IMR-90 (cell line): ENCODE data around the gene LAMA5. TPM values are rescaled to one million over a fixed set of nuclear protein-coding genes. Genes with fewer than 3 reads are reported as not detected.

Experiments
- ATAC-seq: fragments of 200-7000 bp; cut with Tn5 transposase; 2 replicates; pipeline ENCODE4 v1.9.1; 2020; ENCODE audit warnings: low read depth, mild to moderate bottlenecking, moderate library complexity
- BruUV-seq: library from RNA; stranded (reverse); fragments of 400-500 nt; replicated peaks from 2 replicates; lab custom pipeline; 2021; lab: Mats Ljungman, UMichigan
- CTCF ChIA-PET: fragments of 300-600 bp; formaldehyde crosslinking; extraction: SDS; loops from one replicate; lab custom pipeline; 2021; ENCODE audit warnings: antibody characterized with exemption; lab: Yijun Ruan, JAX
- POLR2A ChIA-PET: fragments of 300-600 bp; sonication (Branson Sonifier 250); formaldehyde crosslinking; loops from one replicate; lab custom pipeline; 2022; ENCODE audit warnings: antibody characterized with exemption; ENCODE audit not compliant: unreplicated experiment; lab: Charles Lee
- DNase-seq: peaks from one replicate; pipeline ENCODE4 v3.0.0; 2013
- H2AFZ ChIP-seq: replicated peaks from 2 replicates; pipeline ENCODE3; 2013; ENCODE audit warnings: low read length, mild to moderate bottlenecking; ENCODE audit not compliant: poor library complexity
- H2AK5ac ChIP-seq: 2 replicates; pipeline ENCODE4 v1.6.1; 2013; ENCODE audit warnings: low read depth, low read length, inconsistent platforms
- H2AK9ac ChIP-seq: replicated peaks from 2 replicates; pipeline ENCODE3; 2013; ENCODE audit warnings: mild to moderate bottlenecking, low read depth, low read length, moderate library complexity; ENCODE audit not compliant: poor library complexity
- H2BK120ac ChIP-seq: 2 replicates; pipeline ENCODE4 v1.6.1; 2013; ENCODE audit warnings: low read depth, low read length, inconsistent platforms
- H2BK15ac ChIP-seq: 3 replicates; pipeline ENCODE4 v1.6.1; 2013; ENCODE audit warnings: low read depth, low read length, inconsistent platforms
- H2BK20ac ChIP-seq: 2 replicates; pipeline ENCODE4 v1.6.1; 2013; ENCODE audit warnings: low read depth, mild to moderate bottlenecking, inconsistent platforms, low read length, moderate library complexity
- H2BK5ac ChIP-seq: 2 replicates; pipeline ENCODE4 v1.6.1; 2013; ENCODE audit warnings: mild to moderate bottlenecking, low read depth, low read length, inconsistent platforms; ENCODE audit not compliant: poor library complexity, severe bottlenecking
- H3K14ac ChIP-seq: replicated peaks from 2 replicates; pipeline ENCODE4 v1.6.1; 2013; ENCODE audit warnings: low read depth, low read length, inconsistent platforms
- H3K18ac ChIP-seq: 2 replicates; pipeline ENCODE4 v1.6.1; 2013; ENCODE audit warnings: low read depth, low read length, control low read depth
- H3K23ac ChIP-seq: 2 replicates; pipeline ENCODE4 v1.6.1; 2013; ENCODE audit warnings: low read depth, low read length, inconsistent platforms
- H3K27ac ChIP-seq: 2 replicates; pipeline ENCODE4 v1.5.1; 2013; ENCODE audit warnings: mild to moderate bottlenecking, control low read depth, low read length; ENCODE audit not compliant: insufficient read depth
- H3K27me3 ChIP-seq: 2 replicates; pipeline ENCODE4 v1.6.1; 2013; ENCODE audit warnings: low read length; ENCODE audit not compliant: control insufficient read depth, insufficient read depth
- H3K36me3 ChIP-seq: 2 replicates; pipeline ENCODE4 v1.6.1; 2013; ENCODE audit warnings: low read length, mixed read lengths; ENCODE audit not compliant: control insufficient read depth, insufficient read depth
- H3K4ac ChIP-seq: 2 replicates; pipeline ENCODE4 v1.6.1; 2013; ENCODE audit warnings: low read depth, low read length, inconsistent platforms
- H3K4me1 ChIP-seq: 2 replicates; pipeline ENCODE4 v1.6.1; 2013; ENCODE audit warnings: low read length, mixed read lengths; ENCODE audit not compliant: control insufficient read depth, insufficient read depth
- H3K4me2 ChIP-seq: 2 replicates; pipeline ENCODE4 v1.6.1; 2013; ENCODE audit warnings: low read depth, mild to moderate bottlenecking, control low read depth, low read length, moderate library complexity
- H3K4me3 ChIP-seq: 2 replicates; pipeline ENCODE4 v1.5.1; 2013; ENCODE audit warnings: low read depth, mild to moderate bottlenecking, control low read depth, low read length, moderate library complexity; ENCODE audit not compliant: insufficient read depth
- H3K56ac ChIP-seq: 2 replicates; pipeline ENCODE4 v1.6.1; 2013; ENCODE audit warnings: low read length, inconsistent platforms; ENCODE audit not compliant: insufficient read depth; ENCODE audit errors: extremely low read depth
- H3K79me1 ChIP-seq, 2 experiments: 2 replicates each; pipeline ENCODE4 v1.6.1; 2013; ENCODE audit warnings: low read length in 2 of 2, inconsistent platforms in 1 of 2, low read depth in 1 of 2
- H3K9ac ChIP-seq: 2 replicates; pipeline ENCODE4 v1.6.1; 2013; ENCODE audit warnings: low read depth, low read length, control low read depth
- H3K9me1 ChIP-seq: 2 replicates; pipeline ENCODE4 v1.6.1; 2013; ENCODE audit warnings: low read length, inconsistent platforms; ENCODE audit not compliant: insufficient read depth
- H3K9me3 ChIP-seq: 2 replicates; pipeline ENCODE4 v1.6.1; 2013; ENCODE audit warnings: low read length; ENCODE audit not compliant: control insufficient read depth, insufficient read depth
- H4K20me1 ChIP-seq: 2 replicates; pipeline ENCODE4 v1.6.1; 2013; ENCODE audit warnings: low read length, inconsistent platforms; ENCODE audit not compliant: insufficient read depth
- H4K5ac ChIP-seq: 2 replicates; pipeline ENCODE4 v1.6.1; 2013; ENCODE audit warnings: mild to moderate bottlenecking, low read depth, low read length, control low read depth
- H4K8ac ChIP-seq, 2 experiments: 2 replicates each; pipeline ENCODE4 v1.6.1; 2013; ENCODE audit warnings: low read depth in 2 of 2, low read length in 2 of 2, control low read depth in 1 of 2, inconsistent platforms in 1 of 2
- H4K91ac ChIP-seq: 2 replicates; pipeline ENCODE4 v1.6.1; 2013; ENCODE audit warnings: low read depth, low read length, inconsistent platforms; ENCODE audit not compliant: insufficient read depth
- BHLHE40 ChIP-seq: fragments of 150-350 bp; IDR thresholded peaks from 2 replicates; pipeline ENCODE4 v1.6.1; 2016; ENCODE audit warnings: mild to moderate bottlenecking, low read depth, low read length
- CEBPB ChIP-seq: IDR thresholded peaks from 2 replicates; pipeline ENCODE4 v1.6.1; 2012; ENCODE audit warnings: low read depth, low read length, improper control_type of control experiment
- CHD1 ChIP-seq: IDR thresholded peaks from 2 replicates; pipeline ENCODE4 v1.6.1; 2012; ENCODE audit warnings: low read depth, low read length, improper control_type of control experiment
- CTCF ChIP-seq: conservative IDR thresholded peaks from 2 replicates; pipeline ENCODE4 v1.5.1; 2012; ENCODE audit warnings: mild to moderate bottlenecking, low read depth, low read length, improper control_type of control experiment
- ELK1 ChIP-seq: fragments of 150-350 bp; IDR thresholded peaks from 2 replicates; pipeline ENCODE4 v1.6.1; 2016; ENCODE audit warnings: low read depth, mild to moderate bottlenecking, low read length, moderate library complexity, borderline replicate concordance
- FOS ChIP-seq: fragments of 150-350 bp; IDR thresholded peaks from 2 replicates; pipeline ENCODE4 v1.6.1; 2016; ENCODE audit warnings: low read depth, low read length
- MAFK ChIP-seq: IDR thresholded peaks from 2 replicates; pipeline ENCODE4 v1.6.1; 2012; ENCODE audit warnings: low read depth, low read length, improper control_type of control experiment
- MAZ ChIP-seq: IDR thresholded peaks from 2 replicates; pipeline ENCODE4 v1.6.1; 2012; ENCODE audit warnings: low read depth, mild to moderate bottlenecking, low read length, improper control_type of control experiment, moderate library complexity, borderline replicate concordance
- MXI1 ChIP-seq: IDR thresholded peaks from 2 replicates; pipeline ENCODE4 v1.6.1; 2012; ENCODE audit warnings: low read depth, mild to moderate bottlenecking, low read length, moderate library complexity, borderline replicate concordance
- NFE2L2 ChIP-seq: fragments of 150-350 bp; IDR thresholded peaks from 2 replicates; pipeline ENCODE4 v1.6.1; 2016; ENCODE audit warnings: low read depth, mild to moderate bottlenecking, low read length
- RAD21 ChIP-seq: IDR thresholded peaks from 2 replicates; pipeline ENCODE4 v1.6.1; 2012; ENCODE audit warnings: low read length, improper control_type of control experiment
- RFX5 ChIP-seq: IDR thresholded peaks from 2 replicates; pipeline ENCODE4 v1.8.0; 2012; ENCODE audit warnings: low read depth, mild to moderate bottlenecking, low read length, moderate library complexity
- USF2 ChIP-seq: fragments of 150-350 bp; IDR thresholded peaks from 2 replicates; pipeline ENCODE4 v1.6.1; 2017; ENCODE audit warnings: mild to moderate bottlenecking, antibody characterized with exemption, low read length, low read depth
- WGBS, 2 experiments: methylation state at CpG; one replicate each; pipeline versions ENCODE4 v1.1.5 to v1.1.7; 2013; ENCODE audit warnings: missing lambda C conversion rate in 2 of 2; ENCODE audit not compliant: insufficient read length in 1 of 2; ENCODE audit errors: extremely low coverage in 2 of 2; 5-methylcytosine and 5-hydroxymethylcytosine counted together
- dilution Hi-C: fragments of 300-500 bp; cut with HindIII; formaldehyde crosslinking; loops from one replicate; pipeline ENCODE4 v1.14.3; 2018; ENCODE audit warnings: low sequenced_read_pairs; ENCODE audit not compliant: unreplicated experiment
- in situ Hi-C: fragments of 300-500 bp; cut with MboI; formaldehyde crosslinking; loops from 3 replicates; pipeline ENCODE4 v1.14.3; 2019; ENCODE audit warnings: low sequenced_read_pairs, inconsistent platforms, mixed read lengths
- intact Hi-C: fragments of 100-400 bp; cut with micrococcal nuclease; formaldehyde crosslinking; loops from 2 replicates; pipeline ENCODE4 v1.10.0; 2022
- polyA plus RNA-seq, 3 experiments: library from polyadenylated mRNA; depleted of rRNA; stranded (reverse); fragments of >200 nt; gene quantifications; 2 replicates each; pipeline ENCODE4 v1.2.3, GENCODE V29; 2012; ENCODE audit warnings: low replicate concordance in 1 of 3
- total RNA-seq: library from RNA; depleted of rRNA; stranded (reverse); fragments of >200 nt; gene quantifications from 2 replicates; pipeline ENCODE4 v1.2.3, GENCODE V29; 2012

LAMA5 gene
- total and polyA plus RNA-seq, 2 of the 4 experiments (the other 2 are of a cell fraction): 0.90 to 7.3 TPM

GRCh38 chr20:62345681-62346370 lies 21.3 kb downstream of the LAMA5 start:
- TF ChIP-seq MXI1: no peak
- no peak for TF ChIP-seq CHD1
- TF ChIP-seq USF2: no peak
- no peak for TF ChIP-seq MAZ
- no peak for TF ChIP-seq MAFK
- TF ChIP-seq NFE2L2: no peak
- no peak for TF ChIP-seq RFX5
- no peak for TF ChIP-seq ELK1
- no peak for TF ChIP-seq RAD21
- TF ChIP-seq FOS: no peak
- no peak for TF ChIP-seq CTCF
- TF ChIP-seq CEBPB: no peak
- TF ChIP-seq BHLHE40: no peak
- Histone ChIP-seq H3K9me3 (peaks cover 2% of the 10 kb centered on the region), H4K5ac (no peak overlapping the region), H3K79me1 (no peaks in the 10 kb centered on the region), H2AK9ac (no peak overlapping the region), H4K91ac (no peak overlapping the region), H2BK15ac (no peak overlapping the region), H3K4me3 (no peak overlapping the region), H3K9ac (no peak overlapping the region), H3K4ac (no peak overlapping the region), H3K14ac (no peak overlapping the region), H3K36me3 (peaks cover 4% of the 10 kb centered on the region; the same call in 1 of the 2 replicates), H2BK5ac (no peak overlapping the region), H2BK120ac (no peak overlapping the region), H3K27me3 (no peaks in the 10 kb centered on the region), H2BK20ac (no peak overlapping the region), H3K23ac (no peak overlapping the region), H3K56ac (no peak overlapping the region), H3K9me1 (peaks cover 2% of the 10 kb centered on the region; the same call in 1 of the 2 replicates), H4K20me1 (no peaks in the 10 kb centered on the region), H3K4me1 (no peaks in the 10 kb centered on the region; the same call in 1 of the 2 replicates), H3K27ac (no peak overlapping the region), H2AFZ (no peak overlapping the region), H3K4me2 (no peak overlapping the region), H4K8ac (no peak overlapping the region), H2AK5ac (no peak overlapping the region; the same call in 1 of the 2 replicates), H3K18ac (no peak overlapping the region)
- ChIA-PET POLR2A (no interaction called here), CTCF (no interaction called here)
- in situ Hi-C loops: no loop called here
- 86% methylated on average over 7 of the region's 25 CpGs; no CpG with 5 or more reads in 1 of the 2 experiments for WGBS, 2 experiments
- intact Hi-C loops: no loop called here
- DNase-seq (no peak), ATAC-seq (no peak)
- no TSS peak for BruUV-seq
- dilution Hi-C loops: no loop called here
